ENCODE data around the gene CSNK2A1.

Gene CSNK2A1

GRCh38 chr20:445514-446336 lies 97.9 kb downstream of the CSNK2A1 start:
- DNase-seq, result no peak

GRCh38 chr20:444862-445426 lies 98.6 kb downstream of the CSNK2A1 start:
- DNase-seq, result no peak

- DNase-seq, result no peak
Observed at GRCh38 chr20:444117-444516, 99.5 kb downstream of the CSNK2A1 start.

GRCh38 chr20:443223-443775 lies 100.3 kb downstream of the CSNK2A1 start:
- DNase-seq, result no peak

- DNase-seq, result no peak
Observed at GRCh38 chr20:440636-441035, 103.0 kb downstream of the CSNK2A1 start.

GRCh38 chr20:440148-440547 lies 103.4 kb downstream of the CSNK2A1 start:
- no peak for DNase-seq

GRCh38 chr20:438571-439469 lies 104.8 kb downstream of the CSNK2A1 start:
- DNase-seq, result no peak

- DNase-seq, result no peak
Observed at GRCh38 chr20:437787-438486, 105.7 kb downstream of the CSNK2A1 start.

GRCh38 chr20:436476-436875 lies 107.1 kb downstream of the CSNK2A1 start:
- no peak for DNase-seq

- no peak for DNase-seq
Observed at GRCh38 chr20:435558-435957, 108.0 kb downstream of the CSNK2A1 start.

- DNase-seq, result no peak
Observed at GRCh38 chr20:434661-435419, 108.8 kb downstream of the CSNK2A1 start.

GRCh38 chr20:434221-434620 lies 109.4 kb downstream of the CSNK2A1 start:
- DNase-seq, result no peak

GRCh38 chr20:433300-433975 lies 110.2 kb downstream of the CSNK2A1 start:
- DNase-seq, result no peak

GRCh38 chr20:432677-433299 lies 110.8 kb downstream of the CSNK2A1 start:
- DNase-seq, result no peak

- no peak for DNase-seq
Observed at GRCh38 chr20:432208-432607, 111.4 kb downstream of the CSNK2A1 start.

- no peak for DNase-seq
Observed at GRCh38 chr20:431012-431904, 112.3 kb downstream of the CSNK2A1 start.

- no peak for DNase-seq
Observed at GRCh38 chr20:430091-430999, 113.2 kb downstream of the CSNK2A1 start.

- no peak for DNase-seq
Observed at GRCh38 chr20:428658-429200, 114.9 kb downstream of the CSNK2A1 start.
